Thoracic aorta (tissue), 2 donors: ENCODE measurements around the gene TULP4. TPM values are rescaled to one million over a fixed set of nuclear protein-coding genes. Genes with fewer than 3 reads are reported as not detected.

Source experiments
- ATAC-seq: fragments of 150-250 bp; one replicate; pipeline ENCODE4 v1.8.0; 2017; ENCODE audit warnings: low read depth; ENCODE audit not compliant: insufficient number of reproducible peaks, low FRiP score
- DNase-seq: peaks from one replicate; pipeline ENCODE4 v3.0.0-alpha.2; 2020; ENCODE audit warnings: low spot score
- H3K27ac ChIP-seq, 2 donors: fragments of 200-600 bp; sonication (generic); 1 replicate in 1 of 2; 2 replicates in 1 of 2; pipeline ENCODE4 v1.5.1; 2016; ENCODE audit warnings: mild to moderate bottlenecking in 2 of 2, moderate library complexity in 2 of 2
- H3K27me3 ChIP-seq: fragments of 200-600 bp; sonication (generic); replicated peaks from 2 replicates; pipeline ENCODE4 v1.6.0; 2016; ENCODE audit warnings: mild to moderate bottlenecking; ENCODE audit not compliant: insufficient read depth
- H3K36me3 ChIP-seq: fragments of 200-600 bp; sonication (generic); one replicate; pipeline ENCODE4 v1.5.1; 2016
- H3K4me1 ChIP-seq, 2 donors: fragments of 200-600 bp; sonication (generic); 1 replicate in 1 of 2; 2 replicates in 1 of 2; pipeline versions ENCODE4 v1.5.1 to v1.6.0; 2016; ENCODE audit warnings: low read depth in 2 of 2, mild to moderate bottlenecking in 1 of 2; ENCODE audit not compliant: control insufficient read depth in 1 of 2
- H3K4me3 ChIP-seq: fragments of 200-600 bp; sonication (generic); 2 replicates; pipeline ENCODE4 v1.5.1; 2016; ENCODE audit warnings: mild to moderate bottlenecking
- H3K9me3 ChIP-seq: fragments of 200-600 bp; sonication (generic); 2 replicates; pipeline ENCODE4 v1.5.1; 2016
- total RNA-seq, 2 donors: library from RNA; depleted of rRNA; stranded (reverse); fragments of >200 nt; gene quantifications; one replicate each; pipeline versions ENCODE4 v1.1.0 to v1.2.3, GENCODE V29; 2016
- TF ChIP-seq, protein P1 (sequence below): fragments of 200-600 bp; sonication (generic); IDR thresholded peaks from one replicate; pipeline ENCODE4 v1.5.1; 2019; ENCODE audit warnings: antibody characterized with exemption

Gene TULP4
- total RNA-seq, 2 donors from 2014 or later, result 75.5 to 189 TPM

DNA sequence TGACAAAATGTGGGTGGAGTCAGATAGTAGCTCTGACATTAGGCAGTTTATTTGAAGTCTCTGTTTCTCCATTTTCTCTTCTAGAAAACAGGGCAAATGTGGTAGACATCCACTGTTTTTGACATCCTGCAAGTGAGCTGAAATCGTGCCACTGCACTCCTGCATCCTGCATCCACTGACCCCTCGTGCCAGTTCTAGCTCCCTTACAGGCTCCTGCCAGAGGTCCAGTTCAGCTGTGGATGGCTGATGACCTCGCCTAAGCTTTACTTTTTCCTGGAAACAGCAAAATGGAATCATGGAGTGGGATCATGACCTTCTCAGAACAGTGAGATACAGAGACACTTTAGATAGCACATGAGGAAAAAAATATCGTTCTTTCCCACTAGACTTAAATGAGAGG, 58.5 kb downstream of the TULP4 start:
- Histone ChIP-seq H3K4me1 (peaks cover 0 to 13% of the 10 kb centered on the region in 2 donors), H3K27ac (no peak overlapping the region), H3K27me3 (no peaks in the 10 kb centered on the region), H3K4me3 (no peak overlapping the region), H3K9me3 (no peaks in the 10 kb centered on the region), H3K36me3 (no peaks in the 10 kb centered on the region)
- no peak for ATAC-seq
- TF ChIP-seq, protein P1, sequence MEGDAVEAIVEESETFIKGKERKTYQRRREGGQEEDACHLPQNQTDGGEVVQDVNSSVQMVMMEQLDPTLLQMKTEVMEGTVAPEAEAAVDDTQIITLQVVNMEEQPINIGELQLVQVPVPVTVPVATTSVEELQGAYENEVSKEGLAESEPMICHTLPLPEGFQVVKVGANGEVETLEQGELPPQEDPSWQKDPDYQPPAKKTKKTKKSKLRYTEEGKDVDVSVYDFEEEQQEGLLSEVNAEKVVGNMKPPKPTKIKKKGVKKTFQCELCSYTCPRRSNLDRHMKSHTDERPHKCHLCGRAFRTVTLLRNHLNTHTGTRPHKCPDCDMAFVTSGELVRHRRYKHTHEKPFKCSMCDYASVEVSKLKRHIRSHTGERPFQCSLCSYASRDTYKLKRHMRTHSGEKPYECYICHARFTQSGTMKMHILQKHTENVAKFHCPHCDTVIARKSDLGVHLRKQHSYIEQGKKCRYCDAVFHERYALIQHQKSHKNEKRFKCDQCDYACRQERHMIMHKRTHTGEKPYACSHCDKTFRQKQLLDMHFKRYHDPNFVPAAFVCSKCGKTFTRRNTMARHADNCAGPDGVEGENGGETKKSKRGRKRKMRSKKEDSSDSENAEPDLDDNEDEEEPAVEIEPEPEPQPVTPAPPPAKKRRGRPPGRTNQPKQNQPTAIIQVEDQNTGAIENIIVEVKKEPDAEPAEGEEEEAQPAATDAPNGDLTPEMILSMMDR, result no peak
- DNase-seq, result no peak

DNA sequence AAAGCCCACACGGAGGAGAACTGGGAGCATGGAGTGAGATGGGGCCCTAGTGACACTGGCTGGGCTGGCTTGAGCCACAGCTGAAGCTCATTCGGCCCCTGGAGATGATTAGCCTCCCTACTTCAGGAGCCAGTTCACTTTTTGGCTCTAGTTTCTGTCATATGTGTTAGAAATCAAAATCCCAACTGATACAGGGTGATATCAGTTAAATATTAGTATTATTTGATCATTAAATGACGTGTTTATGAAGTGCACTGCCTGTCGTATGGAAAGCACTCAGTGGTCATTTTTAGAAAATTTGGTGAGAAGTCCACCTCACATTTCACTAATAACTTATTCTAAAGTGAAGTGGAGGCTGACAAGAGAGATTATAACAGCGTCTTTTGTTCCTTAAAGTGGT, 59.0 kb downstream of the TULP4 start:
- no peak overlapping the region for H3K4me3 ChIP-seq
- no peak for ATAC-seq
- no peaks in the 10 kb centered on the region for H3K9me3 ChIP-seq
- H3K27ac ChIP-seq, result no peak overlapping the region
- H3K4me1 ChIP-seq, result peaks cover 0 to 13% of the 10 kb centered on the region in 2 donors
- TF ChIP-seq, protein P1, result no peak
- H3K36me3 ChIP-seq, result no peaks in the 10 kb centered on the region
- H3K27me3 ChIP-seq, result no peaks in the 10 kb centered on the region
- DNase-seq, result no peak

DNA sequence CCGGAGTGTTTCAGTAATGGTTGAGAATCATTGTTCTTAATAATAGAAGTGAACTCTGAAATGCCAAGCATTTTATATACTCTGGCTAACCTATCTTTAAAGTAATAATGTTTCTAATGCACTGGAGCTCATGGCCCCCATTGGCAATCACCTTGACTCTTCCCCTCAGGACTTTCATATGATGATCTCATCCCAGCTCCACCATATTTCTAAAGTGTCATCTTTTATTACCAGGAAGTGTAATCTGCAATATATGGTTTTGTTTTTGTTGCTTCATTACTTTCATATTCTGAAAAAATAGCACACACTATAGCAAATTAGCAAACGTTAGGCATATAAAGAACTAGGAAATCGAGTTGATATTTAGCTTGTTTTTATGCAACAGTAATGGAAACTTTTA, 60.3 kb downstream of the TULP4 start:
- peaks cover 0 to 13% of the 10 kb centered on the region in 2 donors for H3K4me1 ChIP-seq
- no peak overlapping the region for H3K27ac ChIP-seq
- no peak for ATAC-seq
- no peak overlapping the region for H3K4me3 ChIP-seq
- no peaks in the 10 kb centered on the region for H3K9me3 ChIP-seq
- no peaks in the 10 kb centered on the region for H3K36me3 ChIP-seq
- TF ChIP-seq, protein P1, result no peak
- no peak for DNase-seq
- H3K27me3 ChIP-seq, result no peaks in the 10 kb centered on the region

DNA sequence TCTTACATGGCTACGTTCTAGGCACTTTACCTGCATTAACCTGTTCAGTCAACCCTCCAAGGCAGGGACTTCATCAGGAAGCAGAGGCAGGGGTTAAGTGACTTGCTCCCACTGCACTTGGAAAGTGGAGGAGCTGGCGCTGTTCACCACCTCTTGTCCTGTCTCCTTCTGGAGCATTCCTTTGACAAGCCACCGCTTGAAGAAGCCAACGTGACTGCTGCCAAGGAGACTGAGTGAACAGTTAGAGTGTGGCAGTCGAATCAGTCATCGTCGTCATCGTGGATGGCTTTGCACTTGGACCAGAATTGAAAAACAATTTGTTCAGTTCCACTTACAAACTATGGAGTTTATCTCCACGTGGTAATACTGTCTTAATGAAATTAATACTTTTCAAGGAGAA, 60.9 kb downstream of the TULP4 start:
- H3K27me3 ChIP-seq, result no peaks in the 10 kb centered on the region
- no peaks in the 10 kb centered on the region for H3K9me3 ChIP-seq
- H3K4me1 ChIP-seq, result peaks cover 0 to 13% of the 10 kb centered on the region in 2 donors
- DNase-seq, result no peak
- H3K27ac ChIP-seq, result no peak overlapping the region
- H3K36me3 ChIP-seq, result no peaks in the 10 kb centered on the region
- TF ChIP-seq, protein P1, result no peak
- no peak overlapping the region for H3K4me3 ChIP-seq
- no peak for ATAC-seq

DNA sequence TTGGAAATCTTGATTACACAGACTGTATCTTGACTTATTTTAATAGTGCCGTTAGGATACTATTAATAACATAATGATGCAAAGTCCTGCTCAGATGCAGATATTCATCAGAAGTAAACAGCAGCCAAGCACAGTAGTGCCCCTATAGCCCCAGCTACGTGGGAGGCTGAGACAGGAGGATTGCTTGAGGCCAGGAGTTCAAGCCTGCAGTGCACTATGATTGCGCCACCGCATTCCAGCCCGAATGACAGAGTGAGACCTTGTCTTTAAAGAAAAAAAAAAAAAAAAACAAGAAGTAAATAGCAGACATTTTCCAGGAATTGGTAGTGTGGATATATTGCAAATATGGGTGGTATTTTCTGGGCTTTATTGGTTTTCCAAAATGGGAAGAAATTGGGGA, 61.8 kb downstream of the TULP4 start:
- H3K9me3 ChIP-seq, result no peaks in the 10 kb centered on the region
- no peaks in the 10 kb centered on the region for H3K27me3 ChIP-seq
- no peak for ATAC-seq
- H3K4me1 ChIP-seq, result peaks cover 0 to 13% of the 10 kb centered on the region in 2 donors
- H3K36me3 ChIP-seq, result no peaks in the 10 kb centered on the region
- no peak overlapping the region for H3K4me3 ChIP-seq
- H3K27ac ChIP-seq, result no peak overlapping the region
- TF ChIP-seq, protein P1, result no peak
- no peak for DNase-seq
